ENCODE measurements around the gene CCDC182.

- TF ChIP-seq EP300 (IDR thresholded peaks at IDR 0.05) (no peak), POLR2A (IDR thresholded peaks at IDR 0.05) (no peak), CTCF (IDR thresholded peaks at IDR 0.05) (no peak), POLR2AphosphoS5 (IDR thresholded peaks at IDR 0.05) (no peak)
Measured at GRCh38 chr17:57782647-57783337, 37.7 kb upstream of the CCDC182 start.

Measured in stomach (tissue), 4 donors.